Fibroblast of the aortic adventitia (primary cell): Measurements from ENCODE around the gene PGA3. TPM values are rescaled to one million over a fixed set of nuclear protein-coding genes. Genes with fewer than 3 reads are reported as not detected.
"Not testable (repeated sequence)": the region's sequence is repeated elsewhere in the genome, so short reads cannot be mapped to it uniquely, and the experiment has no call there.

Experiments
- DNase-seq: peaks from one replicate; pipeline ENCODE4 v3.0.0-alpha.2; 2010; ENCODE audit warnings: low read depth
- H3K4me3 ChIP-seq: 2 replicates; pipeline ENCODE4 v1.5.1; 2011; ENCODE audit warnings: low read depth, mild to moderate bottlenecking, control low read depth, low read length, moderate library complexity
- total RNA-seq: library from RNA; depleted of rRNA; stranded (reverse); fragments of >200 nt; gene quantifications from 2 replicates; pipeline ENCODE4 v1.2.3, GENCODE V29; 2012; ENCODE audit warnings: low replicate concordance
- TF ChIP-seq, protein P1 (sequence below): IDR thresholded peaks from 2 replicates; pipeline ENCODE4 v1.5.1; 2011; ENCODE audit warnings: mild to moderate bottlenecking, low read length, control low read depth, inconsistent platforms; ENCODE audit not compliant: insufficient read depth

PGA3 gene
- 0.18 TPM in 1 of 2 replicates, not detected in the other for total RNA-seq

DNA sequence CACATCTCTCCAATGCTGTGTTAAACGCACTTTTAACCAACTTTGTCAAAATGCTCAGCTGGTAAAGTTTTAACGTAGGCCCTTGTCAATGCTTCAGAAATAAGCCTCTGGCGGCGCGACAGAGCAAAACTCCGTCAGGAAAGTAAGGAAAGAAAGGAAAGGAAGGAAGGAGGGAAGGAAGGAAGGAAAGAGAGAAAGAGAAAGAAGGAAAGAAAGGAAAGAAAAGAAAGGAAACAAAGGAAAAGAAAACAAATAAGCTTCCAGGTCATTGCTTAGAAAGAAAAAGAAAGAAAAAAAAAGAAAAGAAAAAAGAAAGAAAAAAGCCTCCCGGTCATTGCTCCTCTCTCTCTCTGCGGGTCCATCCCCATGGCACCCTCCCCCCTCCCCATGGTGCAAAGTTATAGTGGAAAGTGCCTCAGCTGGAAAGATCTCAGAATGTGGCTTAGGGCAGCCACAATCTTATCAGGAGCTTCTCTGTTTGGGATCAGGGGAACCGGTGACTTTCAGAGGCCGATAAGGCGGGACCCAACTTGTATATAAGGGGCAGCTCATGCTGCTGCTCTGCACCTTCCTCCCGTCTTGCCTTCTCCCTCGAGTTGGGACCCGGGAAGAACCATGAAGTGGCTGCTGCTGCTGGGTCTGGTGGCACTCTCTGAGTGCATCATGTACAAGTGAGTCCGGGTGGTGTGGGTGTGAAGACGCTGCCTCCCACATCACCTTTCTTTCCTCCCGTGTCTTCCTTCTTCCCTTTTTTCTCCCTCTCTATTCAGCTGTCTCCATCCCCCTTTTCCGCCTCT is at the start of gene PGA3:
PGA3 (plus strand) TSS at position 566 of the 797 bp plus-strand sequence; CDS start at position 616, 50 bp downstream.
- not testable (repeated sequence) for DNase-seq, H3K4me3 ChIP-seq

DNA sequence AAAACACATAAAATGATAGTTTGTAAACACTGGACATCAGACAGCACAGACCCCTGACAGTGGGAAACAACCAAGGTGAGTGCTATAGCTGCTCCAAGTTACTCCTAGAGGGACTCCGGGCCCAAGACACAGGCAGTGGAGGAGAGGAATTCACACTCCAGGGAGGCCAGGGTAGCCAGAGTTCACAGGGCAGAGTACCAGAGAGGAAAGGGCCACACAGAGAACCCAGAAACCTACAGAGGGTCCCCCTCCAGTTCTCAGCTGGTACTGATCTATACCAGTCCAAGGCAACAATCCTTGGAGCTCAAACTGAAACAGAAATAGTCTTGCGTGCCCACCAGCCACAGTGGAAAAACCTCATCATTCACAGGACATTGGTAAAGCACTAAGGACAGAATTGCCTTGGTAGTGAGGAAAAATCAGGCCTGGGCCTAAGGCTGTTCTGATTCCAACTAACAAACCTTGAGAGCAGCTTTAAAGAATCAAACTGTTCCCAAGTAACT is 49.7 kb upstream of the PGA3 start:
- TF ChIP-seq, protein P1, sequence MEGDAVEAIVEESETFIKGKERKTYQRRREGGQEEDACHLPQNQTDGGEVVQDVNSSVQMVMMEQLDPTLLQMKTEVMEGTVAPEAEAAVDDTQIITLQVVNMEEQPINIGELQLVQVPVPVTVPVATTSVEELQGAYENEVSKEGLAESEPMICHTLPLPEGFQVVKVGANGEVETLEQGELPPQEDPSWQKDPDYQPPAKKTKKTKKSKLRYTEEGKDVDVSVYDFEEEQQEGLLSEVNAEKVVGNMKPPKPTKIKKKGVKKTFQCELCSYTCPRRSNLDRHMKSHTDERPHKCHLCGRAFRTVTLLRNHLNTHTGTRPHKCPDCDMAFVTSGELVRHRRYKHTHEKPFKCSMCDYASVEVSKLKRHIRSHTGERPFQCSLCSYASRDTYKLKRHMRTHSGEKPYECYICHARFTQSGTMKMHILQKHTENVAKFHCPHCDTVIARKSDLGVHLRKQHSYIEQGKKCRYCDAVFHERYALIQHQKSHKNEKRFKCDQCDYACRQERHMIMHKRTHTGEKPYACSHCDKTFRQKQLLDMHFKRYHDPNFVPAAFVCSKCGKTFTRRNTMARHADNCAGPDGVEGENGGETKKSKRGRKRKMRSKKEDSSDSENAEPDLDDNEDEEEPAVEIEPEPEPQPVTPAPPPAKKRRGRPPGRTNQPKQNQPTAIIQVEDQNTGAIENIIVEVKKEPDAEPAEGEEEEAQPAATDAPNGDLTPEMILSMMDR = no peak
- DNase-seq = peak; percentile 26
- H3K4me3 ChIP-seq = peak overlapping the region; percentile 9

DNA sequence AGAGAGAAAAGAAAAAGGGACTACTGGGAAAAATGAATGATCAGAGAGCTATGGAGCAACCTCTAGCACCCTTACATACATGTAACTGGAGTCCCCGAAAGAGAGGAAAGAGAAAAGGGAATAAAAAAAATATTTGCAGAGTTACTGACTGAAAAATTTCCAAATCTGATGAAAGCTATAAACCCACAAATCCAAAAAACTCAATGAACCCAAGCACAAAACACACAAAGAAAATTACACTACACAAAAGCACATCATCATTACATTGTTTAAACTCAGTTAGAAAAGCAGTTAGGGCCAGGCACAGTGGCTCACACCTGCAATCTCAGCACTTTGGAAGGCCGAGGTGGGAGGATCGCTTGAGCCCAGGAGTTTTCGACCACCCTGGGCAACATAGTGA is 48.8 kb upstream of the PGA3 start:
- no peak overlapping the region for H3K4me3 ChIP-seq
- no peak for DNase-seq

DNA sequence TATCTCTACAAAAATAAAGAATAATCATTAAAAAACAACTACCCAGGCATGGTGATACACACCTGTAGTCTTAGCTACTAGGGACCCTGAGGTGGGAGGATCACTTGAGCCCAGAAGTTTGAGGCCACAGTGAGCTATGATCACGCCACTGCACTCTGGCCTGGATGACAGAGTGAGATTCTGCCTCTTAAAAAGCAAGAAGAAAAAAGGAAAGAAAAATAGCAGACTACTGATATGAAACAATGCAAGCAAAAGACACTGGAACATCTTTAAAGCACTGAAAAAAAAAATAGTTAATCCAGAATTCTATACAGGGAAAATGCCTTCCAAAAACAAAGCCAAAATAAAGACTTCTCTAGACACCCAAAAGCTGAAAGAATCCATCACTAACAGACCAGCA is 48.0 kb upstream of the PGA3 start:
- TF ChIP-seq, protein P1 = no peak
- no peak for DNase-seq
- H3K4me3 ChIP-seq = no peak overlapping the region

More for the DNA sequence above, 48.8 kb upstream of the PGA3 start:
- TF ChIP-seq, protein P1 = no peak

DNA sequence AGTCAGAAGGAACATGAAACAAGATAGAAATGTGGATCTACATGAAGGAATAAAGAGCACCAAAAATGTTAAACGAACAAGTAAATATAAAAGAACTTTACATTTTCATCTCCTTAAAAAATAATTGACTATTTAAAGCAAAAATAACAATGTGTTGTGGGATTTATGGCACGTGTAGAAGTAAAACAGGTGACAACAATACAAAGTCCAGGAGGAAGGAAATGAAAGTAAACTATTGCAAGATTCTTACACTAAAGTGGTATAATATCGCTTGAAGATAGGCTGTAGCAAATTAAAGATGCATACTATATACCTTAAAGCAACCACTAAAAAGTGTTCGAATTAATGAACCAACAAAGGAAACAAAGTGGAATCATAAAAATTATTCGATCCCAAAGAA is 47.6 kb upstream of the PGA3 start:
- TF ChIP-seq, protein P1 = no peak
- no peak for DNase-seq
- H3K4me3 ChIP-seq = no peak overlapping the region

DNA sequence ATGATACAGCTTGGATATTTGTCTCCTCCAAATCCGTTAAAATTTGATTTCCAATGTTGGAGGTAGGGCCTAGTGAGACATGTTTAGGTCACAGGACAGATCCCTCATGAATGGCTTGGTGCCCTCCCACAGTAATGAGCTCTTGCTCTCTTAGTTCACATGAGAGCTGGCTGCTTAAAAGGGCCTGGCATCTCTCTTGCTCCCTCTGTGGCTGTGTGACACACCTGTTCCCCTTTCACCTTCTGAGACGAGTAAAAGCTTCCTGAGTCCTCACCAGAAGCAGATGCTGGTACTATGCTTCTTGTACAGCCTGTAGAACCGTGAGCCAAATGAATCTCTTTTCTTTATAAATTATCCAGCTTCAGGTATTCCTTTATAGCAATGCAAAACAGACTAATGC is 45.6 kb upstream of the PGA3 start:
- DNase-seq = no peak
- H3K4me3 ChIP-seq = no peak overlapping the region
- TF ChIP-seq, protein P1 = no peak

DNA sequence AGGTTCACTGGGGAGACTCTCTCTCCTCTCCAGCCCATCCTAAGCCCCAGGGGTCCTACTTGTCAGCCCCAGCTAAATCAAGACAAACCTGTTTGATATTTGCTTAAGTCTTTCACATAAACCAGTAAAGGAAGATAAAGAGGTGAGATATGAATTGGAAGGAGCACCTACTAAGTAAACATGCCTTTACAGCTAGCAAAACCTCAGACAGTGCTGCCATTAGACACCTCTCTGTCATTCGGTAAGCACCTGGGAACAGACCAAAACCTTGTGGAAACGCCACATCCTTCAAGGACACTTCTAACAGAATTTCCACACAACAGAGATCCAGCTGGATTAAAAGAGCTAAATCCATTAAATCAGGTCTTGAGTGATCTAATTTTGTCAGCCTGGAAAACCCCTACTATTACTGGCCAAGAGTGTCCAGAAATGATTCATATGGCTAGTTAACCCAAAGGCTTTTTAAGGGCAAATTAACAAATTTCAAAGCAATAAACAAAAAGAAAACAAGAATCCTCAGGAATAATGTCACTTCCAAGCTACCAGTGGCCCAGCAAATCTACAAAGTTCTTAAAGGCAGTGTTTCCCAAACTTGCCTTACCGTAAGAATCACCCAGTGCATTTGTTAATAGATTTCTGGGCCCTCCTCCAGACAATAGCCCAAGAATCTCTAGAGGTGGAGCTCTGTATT is 44.5 kb upstream of the PGA3 start:
- TF ChIP-seq, protein P1 = peak; percentile 6
- DNase-seq = peak; percentile 82
- peak overlapping the region; percentile 31 for H3K4me3 ChIP-seq
